Measurements from ENCODE around the gene AIFM3.
A peak's percentile ranks its signal among the peaks of the same experiment; 100 is the strongest.
"Not testable (repeated sequence)": the region's sequence is repeated elsewhere in the genome, so short reads cannot be mapped to it uniquely, and the experiment has no call there.

The AIFM3 gene

DNA sequence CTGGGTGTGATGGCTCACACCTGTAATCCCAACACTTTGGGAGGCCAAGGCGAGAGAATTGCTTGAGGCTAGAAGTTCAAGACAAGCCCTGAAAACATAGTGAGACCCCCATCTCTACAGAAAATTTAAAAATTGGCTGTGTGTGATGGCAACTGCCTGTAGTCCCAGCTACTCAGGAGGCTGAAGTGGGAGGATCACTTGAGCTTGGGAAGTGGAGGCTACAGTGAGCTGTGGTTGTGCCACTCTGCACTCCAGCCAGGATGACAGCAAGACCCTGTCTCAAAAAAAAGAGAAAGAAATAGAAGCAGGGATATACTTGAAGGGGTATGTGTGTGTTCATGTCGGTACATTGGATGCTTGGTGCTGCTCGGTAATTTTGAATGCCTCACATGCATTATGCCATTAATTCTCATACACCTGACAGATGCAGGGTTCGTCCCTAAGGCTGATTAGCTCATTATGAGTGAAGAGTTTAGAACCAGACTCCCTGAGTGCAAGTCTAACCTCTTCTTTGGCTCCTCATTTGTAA is 35.9 kb upstream of the AIFM3 start:
- Histone ChIP-seq H3K27me3 (ENCODE audit: control insufficient read depth in 1 of 2, insufficient read depth in 2 of 2, low read length in 2 of 2) (no peaks in the 10 kb centered on the region), H3K36me3 (ENCODE audit: control insufficient read depth in 2 of 2, insufficient read depth in 2 of 2, low read length in 2 of 2) (peaks cover 3 to 4% of the 10 kb centered on the region in 2 donors), H3K9me3 (ENCODE audit: control insufficient read depth in 2 of 2, low read length in 2 of 2) (no peaks in the 10 kb centered on the region), H3K4me1 (ENCODE audit: control insufficient read depth, insufficient read depth, low read length) (no peaks in the 10 kb centered on the region), H3K27ac (ENCODE audit: low read length) (no peak overlapping the region), H3K4me3 (ENCODE audit: low read length in 2 of 2) (no peak overlapping the region), H3K9ac (ENCODE audit: low read length in 2 of 2) (no peak overlapping the region)

DNA sequence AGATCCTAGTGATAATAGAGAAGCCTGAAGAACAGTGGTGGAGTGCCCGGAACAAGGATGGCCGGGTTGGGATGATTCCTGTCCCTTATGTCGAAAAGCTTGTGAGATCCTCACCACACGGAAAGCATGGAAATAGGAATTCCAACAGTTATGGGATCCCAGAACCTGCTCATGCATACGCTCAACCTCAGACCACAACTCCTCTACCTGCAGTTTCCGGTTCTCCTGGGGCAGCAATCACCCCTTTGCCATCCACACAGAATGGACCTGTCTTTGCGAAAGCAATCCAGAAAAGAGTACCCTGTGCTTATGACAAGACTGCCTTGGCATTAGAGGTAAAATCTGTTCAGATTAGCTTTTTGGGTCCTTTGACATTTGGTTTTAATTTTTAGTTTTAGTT is 33.1 kb upstream of the AIFM3 start:
- H3K27me3 ChIP-seq (ENCODE audit: control insufficient read depth in 1 of 2, insufficient read depth in 2 of 2, low read length in 2 of 2) = no peaks in the 10 kb centered on the region
- H3K27ac ChIP-seq (ENCODE audit: low read length) = no peak overlapping the region
- peaks cover 15% of the 10 kb centered on the region for H3K4me1 ChIP-seq (ENCODE audit: control insufficient read depth, insufficient read depth, low read length)
- peaks cover 3 to 4% of the 10 kb centered on the region in 2 donors for H3K36me3 ChIP-seq (ENCODE audit: control insufficient read depth in 2 of 2, insufficient read depth in 2 of 2, low read length in 2 of 2)
- no peak overlapping the region for H3K4me3 ChIP-seq (ENCODE audit: low read length in 2 of 2)
- no peak overlapping the region for H3K9ac ChIP-seq (ENCODE audit: low read length in 2 of 2)
- H3K9me3 ChIP-seq (ENCODE audit: control insufficient read depth in 2 of 2, low read length in 2 of 2) = no peaks in the 10 kb centered on the region

DNA sequence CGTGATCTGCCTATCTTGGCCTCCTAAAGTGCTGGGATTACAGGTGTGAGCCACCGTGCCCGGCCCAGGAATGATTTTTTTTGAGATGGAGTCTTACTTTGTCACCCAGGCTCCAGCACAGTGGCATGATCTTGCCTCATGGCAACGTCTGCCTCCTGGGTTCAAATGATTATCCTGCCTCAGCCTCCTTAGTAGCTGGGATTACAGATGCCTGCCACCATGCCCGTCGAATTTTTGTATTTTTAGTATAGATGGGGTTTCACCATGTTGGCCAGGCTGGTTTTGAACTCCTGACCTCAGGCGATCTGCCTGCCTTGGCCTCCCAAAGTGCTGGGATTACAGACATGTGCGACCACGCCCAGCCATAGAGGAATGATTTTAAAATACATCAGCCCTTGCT is 32.0 kb upstream of the AIFM3 start:
- H3K4me1 ChIP-seq (ENCODE audit: control insufficient read depth, insufficient read depth, low read length) = peaks cover 15% of the 10 kb centered on the region
- H3K27me3 ChIP-seq (ENCODE audit: control insufficient read depth in 1 of 2, insufficient read depth in 2 of 2, low read length in 2 of 2); H3K4me3 ChIP-seq (ENCODE audit: low read length in 2 of 2); H3K27ac ChIP-seq (ENCODE audit: low read length); H3K9ac ChIP-seq (ENCODE audit: low read length in 2 of 2); H3K9me3 ChIP-seq (ENCODE audit: control insufficient read depth in 2 of 2, low read length in 2 of 2); H3K36me3 ChIP-seq (ENCODE audit: control insufficient read depth in 2 of 2, insufficient read depth in 2 of 2, low read length in 2 of 2): not testable (repeated sequence)

DNA sequence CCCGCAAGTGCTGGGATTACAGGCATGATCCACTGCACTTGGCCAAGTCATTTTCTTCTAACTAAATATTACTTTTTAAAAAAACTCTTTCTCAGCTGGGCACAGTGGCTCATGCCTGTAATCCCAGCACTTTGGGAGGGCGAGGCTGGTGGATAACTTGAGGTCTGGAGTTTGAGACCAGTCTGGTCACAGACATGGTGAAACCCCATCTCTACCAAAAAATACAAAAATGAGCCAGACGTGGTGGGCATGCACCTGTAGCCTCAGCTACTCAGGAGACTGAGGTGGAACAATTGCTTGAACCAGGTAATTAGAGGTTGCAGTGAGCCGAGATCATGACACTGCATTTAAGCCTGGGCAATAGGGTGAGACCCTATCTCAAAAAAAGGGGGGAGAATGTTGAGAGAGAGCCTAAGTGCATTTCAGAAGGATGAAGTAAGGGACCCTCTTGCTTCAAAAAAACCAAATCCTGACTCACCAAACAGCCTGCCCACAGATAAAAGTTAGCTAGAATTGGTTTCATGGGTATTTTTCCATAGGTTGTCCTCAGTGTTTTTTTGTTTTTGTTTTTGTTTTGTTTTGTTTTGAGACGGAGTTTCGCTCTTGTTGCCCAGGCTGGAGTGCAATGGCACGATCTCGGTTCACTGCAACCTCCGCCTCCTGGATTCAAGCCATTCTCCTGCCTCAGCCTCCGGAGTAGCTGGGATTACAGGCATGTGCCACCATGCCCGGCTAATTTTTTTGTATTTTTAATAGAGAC is 31.1 kb upstream of the AIFM3 start:
- H3K4me1 ChIP-seq (ENCODE audit: control insufficient read depth, insufficient read depth, low read length) = peaks cover 15% of the 10 kb centered on the region
- not testable (repeated sequence) for H3K36me3 ChIP-seq (ENCODE audit: control insufficient read depth in 2 of 2, insufficient read depth in 2 of 2, low read length in 2 of 2); H3K27ac ChIP-seq (ENCODE audit: low read length); H3K9ac ChIP-seq (ENCODE audit: low read length in 2 of 2); H3K27me3 ChIP-seq (ENCODE audit: control insufficient read depth in 1 of 2, insufficient read depth in 2 of 2, low read length in 2 of 2); H3K4me3 ChIP-seq (ENCODE audit: low read length in 2 of 2); H3K9me3 ChIP-seq (ENCODE audit: control insufficient read depth in 2 of 2, low read length in 2 of 2)

GRCh38 chr22:20937031-20937793 is 29.8 kb upstream of the AIFM3 start:
- Histone ChIP-seq H3K4me3 (ENCODE audit: low read length in 2 of 2) (no peak overlapping the region), H3K36me3 (ENCODE audit: control insufficient read depth in 2 of 2, insufficient read depth in 2 of 2, low read length in 2 of 2) (peaks cover 3 to 4% of the 10 kb centered on the region in 2 donors), H3K4me1 (ENCODE audit: control insufficient read depth, insufficient read depth, low read length) (peaks cover 15% of the 10 kb centered on the region), H3K27me3 (ENCODE audit: control insufficient read depth in 1 of 2, insufficient read depth in 2 of 2, low read length in 2 of 2) (no peaks in the 10 kb centered on the region), H3K27ac (ENCODE audit: low read length) (no peak overlapping the region), H3K9me3 (ENCODE audit: control insufficient read depth in 2 of 2, low read length in 2 of 2) (no peaks in the 10 kb centered on the region), H3K9ac (ENCODE audit: low read length in 2 of 2) (peak overlapping the region in 1 of 2 donors; percentile 55)

GRCh38 chr22:20937794-20938671 is 29.0 kb upstream of the AIFM3 start:
- Histone ChIP-seq H3K4me3 (ENCODE audit: low read length in 2 of 2) (no peak overlapping the region), H3K4me1 (ENCODE audit: control insufficient read depth, insufficient read depth, low read length) (peaks cover 15% of the 10 kb centered on the region), H3K27ac (ENCODE audit: low read length) (no peak overlapping the region), H3K9me3 (ENCODE audit: control insufficient read depth in 2 of 2, low read length in 2 of 2) (no peaks in the 10 kb centered on the region), H3K9ac (ENCODE audit: low read length in 2 of 2) (no peak overlapping the region), H3K27me3 (ENCODE audit: control insufficient read depth in 1 of 2, insufficient read depth in 2 of 2, low read length in 2 of 2) (no peaks in the 10 kb centered on the region), H3K36me3 (ENCODE audit: control insufficient read depth in 2 of 2, insufficient read depth in 2 of 2, low read length in 2 of 2) (peaks cover 3 to 4% of the 10 kb centered on the region in 2 donors)

GRCh38 chr22:20939457-20940185 is 27.4 kb upstream of the AIFM3 start:
- not testable (repeated sequence) for H3K27me3 ChIP-seq (ENCODE audit: control insufficient read depth in 1 of 2, insufficient read depth in 2 of 2, low read length in 2 of 2); H3K27ac ChIP-seq (ENCODE audit: low read length); H3K9me3 ChIP-seq (ENCODE audit: control insufficient read depth in 2 of 2, low read length in 2 of 2); H3K36me3 ChIP-seq (ENCODE audit: control insufficient read depth in 2 of 2, insufficient read depth in 2 of 2, low read length in 2 of 2); H3K9ac ChIP-seq (ENCODE audit: low read length in 2 of 2); H3K4me3 ChIP-seq (ENCODE audit: low read length in 2 of 2)
- peaks cover 16% of the 10 kb centered on the region for H3K4me1 ChIP-seq (ENCODE audit: control insufficient read depth, insufficient read depth, low read length)

GRCh38 chr22:20940186-20940651 is 26.8 kb upstream of the AIFM3 start:
- no peaks in the 10 kb centered on the region for H3K36me3 ChIP-seq (ENCODE audit: control insufficient read depth in 2 of 2, insufficient read depth in 2 of 2, low read length in 2 of 2)
- H3K27ac ChIP-seq (ENCODE audit: low read length) = no peak overlapping the region
- H3K9ac ChIP-seq (ENCODE audit: low read length in 2 of 2) = no peak overlapping the region
- no peaks in the 10 kb centered on the region for H3K9me3 ChIP-seq (ENCODE audit: control insufficient read depth in 2 of 2, low read length in 2 of 2)
- H3K27me3 ChIP-seq (ENCODE audit: control insufficient read depth in 1 of 2, insufficient read depth in 2 of 2, low read length in 2 of 2) = no peaks in the 10 kb centered on the region
- H3K4me3 ChIP-seq (ENCODE audit: low read length in 2 of 2) = no peak overlapping the region
- H3K4me1 ChIP-seq (ENCODE audit: control insufficient read depth, insufficient read depth, low read length) = peaks cover 18% of the 10 kb centered on the region

DNA sequence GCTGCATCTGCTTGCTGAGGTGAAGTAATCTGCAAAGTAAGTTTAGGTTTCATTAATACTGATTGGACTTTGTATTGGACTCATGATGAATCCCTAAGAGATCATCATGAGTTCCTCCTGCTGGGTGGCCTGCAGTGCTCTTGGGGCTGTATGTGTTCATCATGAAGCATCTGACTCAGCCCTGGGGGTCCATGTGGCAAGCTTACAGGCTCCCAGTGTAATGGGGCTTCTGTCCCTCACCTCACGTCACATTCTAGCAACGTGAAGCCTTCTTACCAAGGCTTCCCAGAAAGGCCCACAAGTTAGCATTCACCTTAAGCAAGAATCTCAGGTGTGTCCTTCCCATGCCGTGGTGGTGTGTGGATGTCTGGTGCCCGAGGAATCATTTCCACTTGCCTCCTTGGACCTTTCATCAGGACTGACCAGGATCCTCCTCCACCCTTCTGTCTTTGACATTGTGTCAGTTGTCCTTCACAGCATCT is 26.1 kb upstream of the AIFM3 start:
- no peak overlapping the region for H3K4me3 ChIP-seq (ENCODE audit: low read length in 2 of 2)
- peaks cover 18% of the 10 kb centered on the region for H3K4me1 ChIP-seq (ENCODE audit: control insufficient read depth, insufficient read depth, low read length)

More for the DNA sequence above, 26.1 kb upstream of the AIFM3 start:
- H3K9me3 ChIP-seq (ENCODE audit: control insufficient read depth in 2 of 2, low read length in 2 of 2) = no peaks in the 10 kb centered on the region
- no peaks in the 10 kb centered on the region for H3K36me3 ChIP-seq (ENCODE audit: control insufficient read depth in 2 of 2, insufficient read depth in 2 of 2, low read length in 2 of 2)
- no peaks in the 10 kb centered on the region for H3K27me3 ChIP-seq (ENCODE audit: control insufficient read depth in 1 of 2, insufficient read depth in 2 of 2, low read length in 2 of 2)
- H3K9ac ChIP-seq (ENCODE audit: low read length in 2 of 2) = no peak overlapping the region
- no peak overlapping the region for H3K27ac ChIP-seq (ENCODE audit: low read length)

Data from stomach smooth muscle (tissue), 2 donors.